ENCODE measurements around the gene MAPK10. TPM values are rescaled to one million over a fixed set of nuclear protein-coding genes. Genes with fewer than 3 reads are reported as not detected.

The MAPK10 gene
- total and polyA plus RNA-seq, 2 donors (not counting 3 experiments of a cell fraction or from before 2014, with no cell fraction given), result 0.17 TPM; not detected in 1

DNA sequence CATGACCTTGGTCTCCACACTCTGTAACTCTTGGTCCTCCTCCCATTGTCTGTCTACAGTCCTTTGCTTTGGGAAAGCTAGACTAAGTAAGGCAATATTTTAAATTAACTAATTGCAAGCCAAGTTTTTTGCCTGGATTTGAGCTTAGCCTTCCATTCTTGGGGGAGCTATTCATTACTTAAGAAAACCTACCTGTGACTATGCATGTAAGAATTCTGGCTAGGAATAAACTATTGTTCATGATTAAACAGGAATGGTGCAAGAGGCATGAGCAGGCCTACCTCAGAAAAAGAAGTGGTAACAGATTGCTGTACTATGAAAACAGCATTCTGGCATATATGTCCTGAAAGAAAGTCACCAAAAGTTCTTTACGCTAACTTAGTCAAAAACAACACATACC, 309.4 kb downstream of the MAPK10 start:
- Histone ChIP-seq H3K27me3 (ENCODE audit: control insufficient read depth in 2 of 2, insufficient read depth in 2 of 2, low read length in 2 of 2) (peaks cover 2 to 13% of the 10 kb centered on the region in 2 experiments), H3K9me3 (replicated peaks; ENCODE audit: control insufficient read depth, insufficient read depth, low read length) (no peaks in the 10 kb centered on the region), H4K20me1 (replicated peaks; ENCODE audit: control insufficient read depth, extremely low read depth, insufficient read depth, low read length) (no peaks in the 10 kb centered on the region), H2AFZ (ENCODE audit: low read depth, low read length) (no peak overlapping the region), H3K4me3 (replicated peaks in 1 of 3; ENCODE audit: insufficient read depth in 1 of 3, low read depth in 1 of 3, low read length in 3 of 3) (no peak overlapping the region), H3K36me3 (ENCODE audit: control insufficient read depth in 2 of 2, extremely low read depth in 1 of 2, insufficient read depth in 2 of 2, low read length in 2 of 2) (no peaks in the 10 kb centered on the region), H3K79me2 (ENCODE audit: control insufficient read depth, insufficient read depth, low read length) (no peaks in the 10 kb centered on the region), H3K9ac (replicated peaks; ENCODE audit: extremely low read depth, insufficient read depth, low read length) (no peak overlapping the region), H3K4me2 (ENCODE audit: insufficient read depth, low read length) (no peak overlapping the region), H3K4me1 (ENCODE audit: control insufficient read depth, extremely low read depth, insufficient read depth, low read length) (peaks cover 1% of the 10 kb centered on the region), H3K9me1 (replicated peaks; ENCODE audit: control insufficient read depth, extremely low read depth, insufficient read depth, low read length) (no peaks in the 10 kb centered on the region), H3K27ac (ENCODE audit: insufficient read depth, low read depth, low read length) (no peak overlapping the region)
- intact Hi-C loops (cut with micrococcal nuclease) (no loop called here), dilution Hi-C loops (cut with MboI; ENCODE audit: extremely low pct_ligation_motif_present, low sequenced_read_pairs) (no loop called here)
- no peak for FAIRE-seq
- CTCF ChIA-PET, result interaction anchor here (0.6 kb wide), 1 partner anchor 9 kb away, joined by 3 read pairs; no protein-coding TSS in a partner anchor
- DNase-seq (ENCODE audit: low read depth, low spot score), result no peak
- TF ChIP-seq, protein P1, sequence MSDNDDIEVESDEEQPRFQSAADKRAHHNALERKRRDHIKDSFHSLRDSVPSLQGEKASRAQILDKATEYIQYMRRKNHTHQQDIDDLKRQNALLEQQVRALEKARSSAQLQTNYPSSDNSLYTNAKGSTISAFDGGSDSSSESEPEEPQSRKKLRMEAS (IDR thresholded peaks at IDR 0.05; ENCODE audit: insufficient read depth, insufficient read length), result no peak
- TF ChIP-seq, protein P2, sequence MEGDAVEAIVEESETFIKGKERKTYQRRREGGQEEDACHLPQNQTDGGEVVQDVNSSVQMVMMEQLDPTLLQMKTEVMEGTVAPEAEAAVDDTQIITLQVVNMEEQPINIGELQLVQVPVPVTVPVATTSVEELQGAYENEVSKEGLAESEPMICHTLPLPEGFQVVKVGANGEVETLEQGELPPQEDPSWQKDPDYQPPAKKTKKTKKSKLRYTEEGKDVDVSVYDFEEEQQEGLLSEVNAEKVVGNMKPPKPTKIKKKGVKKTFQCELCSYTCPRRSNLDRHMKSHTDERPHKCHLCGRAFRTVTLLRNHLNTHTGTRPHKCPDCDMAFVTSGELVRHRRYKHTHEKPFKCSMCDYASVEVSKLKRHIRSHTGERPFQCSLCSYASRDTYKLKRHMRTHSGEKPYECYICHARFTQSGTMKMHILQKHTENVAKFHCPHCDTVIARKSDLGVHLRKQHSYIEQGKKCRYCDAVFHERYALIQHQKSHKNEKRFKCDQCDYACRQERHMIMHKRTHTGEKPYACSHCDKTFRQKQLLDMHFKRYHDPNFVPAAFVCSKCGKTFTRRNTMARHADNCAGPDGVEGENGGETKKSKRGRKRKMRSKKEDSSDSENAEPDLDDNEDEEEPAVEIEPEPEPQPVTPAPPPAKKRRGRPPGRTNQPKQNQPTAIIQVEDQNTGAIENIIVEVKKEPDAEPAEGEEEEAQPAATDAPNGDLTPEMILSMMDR (IDR thresholded peaks at IDR 0.05; ENCODE audit: extremely low read depth in 1 of 2, insufficient read depth in 1 of 2, low read depth in 1 of 2, low read length in 2 of 2), result no peak
- TF ChIP-seq POLR2A (IDR thresholded peaks at IDR 0.05; ENCODE audit: low read depth, low read length) (no peak), EZH2 (IDR thresholded peaks at IDR 0.05; ENCODE audit: borderline replicate concordance, low read depth, low read length, severe bottlenecking) (no peak), GATA2 (IDR thresholded peaks at IDR 0.05; ENCODE audit: insufficient read depth, insufficient read length, low read depth, low read length) (no peak), JUN (IDR thresholded peaks at IDR 0.05; ENCODE audit: borderline replicate concordance, insufficient read depth, insufficient read length, low read depth) (no peak), POLR2AphosphoS5 (IDR thresholded peaks at IDR 0.05; ENCODE audit: insufficient read depth, low read depth, low read length) (no peak), MYC (IDR thresholded peaks at IDR 0.05; ENCODE audit: low read depth, low read length) (no peak), FOS (IDR thresholded peaks at IDR 0.05; ENCODE audit: borderline replicate concordance, insufficient read depth, low read length) (no peak)
- no TSS peak for BruUV-seq (replicated peaks)
- POLR2A ChIA-PET, result no interaction called here

Measured in endothelial cell of umbilical vein (primary cell).